Measurements from ENCODE around the gene GPD2.
"Not testable (repeated sequence)": the region's sequence is repeated elsewhere in the genome, so short reads cannot be mapped to it uniquely, and the experiment has no call there.

GPD2 gene

GRCh38 chr2:156476021-156476849 is 40.1 kb downstream of the GPD2 start:
- no peak for FAIRE-seq

DNA sequence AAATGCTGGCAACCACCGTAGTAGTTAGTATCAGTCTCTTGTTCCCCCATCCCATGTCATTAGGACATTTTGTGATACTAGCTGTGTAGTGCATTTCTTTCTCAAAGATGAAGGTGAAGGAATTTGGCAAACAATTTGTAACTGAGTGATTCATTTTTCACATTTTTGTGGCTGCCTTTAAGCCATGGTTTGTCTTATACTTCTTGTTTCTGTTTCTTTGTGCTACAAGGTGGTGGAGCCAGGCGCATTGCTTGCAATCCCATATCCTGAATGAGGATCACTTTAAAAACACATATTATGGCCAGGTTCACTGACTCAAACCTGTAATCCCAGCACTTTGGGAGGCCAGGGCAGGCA is 40.6 kb downstream of the GPD2 start:
- no peak for FAIRE-seq

GRCh38 chr2:156480376-156480775 is 44.2 kb downstream of the GPD2 start:
- no peak for FAIRE-seq

- FAIRE-seq, result no peak
Measured at GRCh38 chr2:156481312-156481711, 45.1 kb downstream of the GPD2 start.

DNA sequence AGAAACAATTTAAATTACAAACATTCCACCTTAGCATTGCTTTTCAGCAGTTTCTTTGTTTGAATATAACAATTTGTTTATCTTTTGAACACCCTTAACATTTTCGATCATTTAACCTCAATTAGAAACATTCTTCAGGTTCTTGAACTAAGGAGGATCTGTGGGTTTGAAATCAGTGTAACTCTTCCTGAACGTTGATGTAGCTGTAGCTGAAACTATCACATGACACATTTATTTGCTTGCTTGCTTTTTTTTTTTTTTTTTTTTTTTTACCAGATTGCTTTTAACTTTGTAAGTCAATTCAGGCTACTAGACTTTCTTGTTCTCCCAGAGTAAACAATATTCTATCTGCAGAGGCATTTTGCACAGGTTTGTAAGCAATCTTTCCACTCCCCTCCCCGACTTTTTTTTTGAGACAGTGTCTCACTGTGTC is 47.6 kb downstream of the GPD2 start:
- FAIRE-seq, result no peak

- no peak for FAIRE-seq
Measured at GRCh38 chr2:156486147-156486546, 50.0 kb downstream of the GPD2 start.

GRCh38 chr2:156486614-156487013 is 50.4 kb downstream of the GPD2 start:
- no peak for FAIRE-seq

DNA sequence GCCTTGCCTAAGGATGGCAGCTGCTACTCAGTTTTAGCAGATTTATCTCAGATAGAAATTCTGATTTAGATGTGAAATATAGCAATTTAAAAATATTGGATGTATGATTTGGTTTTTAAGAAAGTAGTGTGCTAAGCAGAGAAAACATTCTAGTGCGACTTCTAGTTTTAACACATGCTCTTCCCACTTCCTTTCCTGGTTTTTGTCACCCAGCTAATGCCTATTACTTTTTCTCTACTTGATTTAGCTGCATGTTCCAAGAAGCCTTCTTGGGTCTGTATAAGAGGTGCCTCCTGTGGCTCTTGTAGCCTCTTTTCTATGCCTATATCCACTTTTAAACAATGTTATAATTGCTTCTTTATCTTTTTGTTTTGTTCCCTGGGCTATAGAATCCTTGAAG is 53.0 kb downstream of the GPD2 start:
- no peak for FAIRE-seq

DNA sequence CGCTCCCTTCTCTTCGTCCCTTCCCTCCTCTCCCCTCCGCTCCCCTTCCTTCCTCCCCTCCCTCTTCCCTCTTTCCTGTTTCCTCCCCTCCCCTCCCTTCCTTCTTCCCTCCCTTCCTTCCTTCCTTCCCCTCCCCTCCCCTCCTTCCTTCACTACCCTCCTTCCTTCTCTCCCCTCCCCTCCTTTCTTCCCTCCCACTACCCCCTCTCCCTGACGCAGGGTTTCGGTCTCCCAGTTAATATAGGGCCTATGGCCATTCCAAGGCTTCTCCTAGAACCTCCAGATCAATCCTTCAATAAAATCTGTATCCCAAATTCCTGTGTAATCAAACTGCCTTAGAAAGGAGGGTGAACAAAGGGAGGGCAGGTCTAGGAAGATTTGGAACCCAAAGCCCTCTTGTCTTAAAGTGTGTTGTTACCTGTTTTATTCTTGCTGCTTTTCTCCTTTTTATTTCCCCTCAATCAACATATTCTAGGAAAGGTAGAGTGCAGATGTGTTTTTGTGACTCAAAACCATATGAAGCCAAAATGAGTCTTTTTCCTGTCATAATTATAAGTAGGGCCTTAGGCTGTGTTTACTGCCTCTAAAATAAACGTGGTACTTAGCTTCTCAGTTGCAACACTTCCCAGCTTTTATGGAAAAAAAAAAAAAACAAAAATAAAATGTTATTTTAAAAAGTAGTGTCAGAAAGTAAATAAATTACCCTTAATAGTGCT is 53.7 kb downstream of the GPD2 start:
- FAIRE-seq, result no peak

DNA sequence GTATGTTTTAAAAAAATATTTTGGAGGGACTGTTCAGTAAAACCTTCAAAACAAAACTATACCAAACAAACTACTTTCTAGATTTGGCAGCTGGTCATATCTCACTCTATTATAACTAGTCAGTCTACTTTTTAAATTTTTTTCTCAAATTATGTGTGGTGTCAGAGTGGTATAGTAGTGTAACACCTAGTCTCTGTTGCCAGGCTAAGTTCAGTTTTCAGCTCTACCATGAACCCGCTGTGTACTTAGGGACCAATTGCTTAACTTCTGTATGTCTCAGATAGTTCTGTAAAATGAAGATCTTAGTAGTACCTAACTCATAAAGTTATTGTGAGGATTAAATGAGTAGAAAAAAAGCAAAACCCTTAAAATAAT is 54.3 kb downstream of the GPD2 start:
- no peak for FAIRE-seq

DNA sequence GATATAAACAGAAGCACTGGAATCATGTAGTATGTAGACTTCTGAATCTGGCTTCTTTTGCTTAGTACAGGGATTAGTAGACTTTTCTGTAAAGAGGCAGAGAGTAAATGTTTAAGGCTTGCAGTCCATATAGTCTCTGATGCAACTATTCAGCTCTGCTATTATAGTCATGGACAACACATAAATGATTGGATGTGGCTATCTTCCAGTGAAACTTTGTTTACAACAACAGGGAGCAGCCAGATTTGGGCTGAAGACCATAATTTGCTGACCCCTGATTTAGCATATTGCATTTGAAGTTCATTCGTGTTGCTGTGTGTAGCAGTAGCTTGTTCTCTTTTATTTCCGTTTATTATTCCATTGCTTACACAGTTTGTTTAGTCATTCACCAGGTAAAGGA is 55.0 kb downstream of the GPD2 start:
- FAIRE-seq, result no peak

- FAIRE-seq, result no peak
Measured at GRCh38 chr2:156492979-156493378, 56.8 kb downstream of the GPD2 start.

GRCh38 chr2:156495998-156496397 is 59.8 kb downstream of the GPD2 start:
- FAIRE-seq, result not testable (repeated sequence)

- FAIRE-seq, result no peak
Measured at GRCh38 chr2:156505696-156506095, 69.5 kb downstream of the GPD2 start.

GRCh38 chr2:156511122-156511521 is 74.9 kb downstream of the GPD2 start:
- FAIRE-seq, result no peak

DNA sequence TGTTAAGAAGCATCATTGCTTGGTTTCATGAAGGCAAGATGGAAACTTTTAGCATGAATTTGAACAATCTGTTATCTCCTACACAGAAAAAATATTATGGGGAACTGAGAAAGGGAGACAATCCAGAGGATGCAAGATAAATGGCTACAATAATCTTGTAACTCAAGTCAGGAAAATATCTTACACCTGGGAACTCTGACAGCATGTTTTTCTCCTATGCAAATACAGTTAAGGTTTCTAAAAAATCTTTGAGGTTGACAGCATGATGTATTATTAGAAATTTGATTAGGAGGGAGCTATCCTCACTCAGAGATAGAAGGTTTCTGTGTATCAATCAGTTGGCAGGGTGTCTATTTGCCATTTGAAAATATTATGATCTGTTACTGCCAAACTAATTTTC is 75.6 kb downstream of the GPD2 start:
- no peak for FAIRE-seq

- FAIRE-seq, result no peak
Measured at GRCh38 chr2:156512451-156512850, 76.3 kb downstream of the GPD2 start.

GRCh38 chr2:156513219-156513618 is 77.0 kb downstream of the GPD2 start:
- no peak for FAIRE-seq

- no peak for FAIRE-seq
Measured at GRCh38 chr2:156517419-156517818, 81.2 kb downstream of the GPD2 start.

DNA sequence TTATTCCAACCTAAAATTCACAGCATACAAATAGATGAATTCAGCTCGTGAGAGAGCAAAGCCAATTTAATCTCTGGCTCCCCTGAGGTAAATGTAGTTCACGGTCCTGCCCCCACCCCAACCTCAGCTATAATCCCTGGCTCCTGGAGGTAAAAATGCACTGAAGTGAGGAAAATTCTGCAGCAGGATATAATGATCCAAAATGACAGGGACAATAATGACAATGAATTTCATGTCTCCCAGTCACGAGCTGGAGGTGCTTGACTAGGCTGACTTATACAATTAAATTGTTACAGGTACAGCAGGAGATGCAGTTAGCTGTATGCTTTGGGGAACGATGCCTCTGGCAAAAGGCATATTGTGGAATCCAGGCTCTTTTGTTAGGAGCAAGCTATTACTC is 82.0 kb downstream of the GPD2 start:
- FAIRE-seq, result no peak

DNA sequence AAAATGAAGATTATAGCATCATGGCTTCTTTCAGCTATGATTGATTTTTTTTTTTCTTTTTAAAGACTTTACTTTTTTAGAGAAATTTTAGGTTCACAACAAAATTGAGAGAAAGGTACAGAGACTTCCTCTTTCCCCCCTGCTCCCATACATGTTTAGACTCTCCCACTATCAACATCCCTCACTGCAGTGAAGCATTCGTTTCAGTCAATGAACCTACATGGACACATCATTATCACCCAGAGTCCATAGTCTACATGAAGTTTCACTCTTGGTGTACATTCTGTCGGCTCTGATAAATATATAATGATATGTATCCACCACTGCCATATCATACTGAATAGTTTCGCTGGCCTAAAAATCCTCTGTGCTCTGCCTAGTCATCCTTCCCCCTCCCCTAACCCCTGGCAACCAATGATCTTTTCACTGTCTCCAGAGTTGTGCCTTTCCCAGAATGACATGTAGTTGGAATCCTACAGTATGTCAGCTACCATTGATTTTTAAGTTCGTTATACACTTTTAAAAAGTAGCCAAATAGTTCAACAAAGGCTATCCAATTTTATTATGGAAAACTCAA is 86.8 kb downstream of the GPD2 start:
- FAIRE-seq, result no peak

GRCh38 chr2:156526950-156527636 is 90.9 kb downstream of the GPD2 start:
- no peak for FAIRE-seq

- not testable (repeated sequence) for FAIRE-seq
Measured at GRCh38 chr2:156528583-156528982, 92.4 kb downstream of the GPD2 start.

- no peak for FAIRE-seq
Measured at GRCh38 chr2:156532989-156533388, 96.8 kb downstream of the GPD2 start.

Measured in G401.6 (cell line).